ENCODE measurements around the gene G6PC1.
"Not testable (repeated sequence)": the region's sequence is repeated elsewhere in the genome, so short reads cannot be mapped to it uniquely, and the experiment has no call there.

G6PC1 gene

GRCh38 chr17:42889809-42890208 lies 10.8 kb upstream of the G6PC1 start:
- Histone ChIP-seq H3K36me3 (ENCODE audit: insufficient read depth, low read length) (no peaks in the 10 kb centered on the region), H3K4me1 (ENCODE audit: insufficient read depth, low read length) (peaks cover 17% of the 10 kb centered on the region), H3K9me3 (ENCODE audit: insufficient read depth, low read depth, low read length) (no peaks in the 10 kb centered on the region), H3K27me3 (ENCODE audit: insufficient read depth, low read length) (no peaks in the 10 kb centered on the region), H3K9ac (ENCODE audit: low read depth, low read length) (no peak overlapping the region), H3K4me3 (ENCODE audit: low read length) (no peak overlapping the region), H3K27ac (ENCODE audit: low read depth, low read length) (no peak overlapping the region)
- 93% methylated on average over 7 of the region's 7 CpGs for WGBS

- H3K4me3 ChIP-seq (ENCODE audit: low read length), result no peak overlapping the region
- H3K27ac ChIP-seq (ENCODE audit: low read depth, low read length), result peak overlapping the region; percentile 46; the same call in 1 of the 2 replicates
- no peaks in the 10 kb centered on the region for H3K36me3 ChIP-seq (ENCODE audit: insufficient read depth, low read length)
- H3K27me3 ChIP-seq (ENCODE audit: insufficient read depth, low read length), result no peaks in the 10 kb centered on the region
- peak overlapping the region; percentile 20; the same call in 1 of the 2 replicates for H3K9ac ChIP-seq (ENCODE audit: low read depth, low read length)
- WGBS, result 39% methylated on average over 9 of the region's 10 CpGs
- H3K4me1 ChIP-seq (ENCODE audit: insufficient read depth, low read length), result peaks cover 17% of the 10 kb centered on the region
- no peaks in the 10 kb centered on the region for H3K9me3 ChIP-seq (ENCODE audit: insufficient read depth, low read depth, low read length)
Observed at GRCh38 chr17:42891539-42892152, 9.0 kb upstream of the G6PC1 start.

GRCh38 chr17:42893359-42893758 lies 7.2 kb upstream of the G6PC1 start:
- Histone ChIP-seq H3K27ac (ENCODE audit: low read depth, low read length) (no peak overlapping the region), H3K9me3 (ENCODE audit: insufficient read depth, low read depth, low read length) (no peaks in the 10 kb centered on the region), H3K9ac (ENCODE audit: low read depth, low read length) (no peak overlapping the region), H3K4me3 (ENCODE audit: low read length) (no peak overlapping the region), H3K27me3 (ENCODE audit: insufficient read depth, low read length) (no peaks in the 10 kb centered on the region), H3K4me1 (ENCODE audit: insufficient read depth, low read length) (peaks cover 17% of the 10 kb centered on the region), H3K36me3 (ENCODE audit: insufficient read depth, low read length) (no peaks in the 10 kb centered on the region)
- 78% methylated on average over 4 of the region's 4 CpGs for WGBS

- WGBS, result 91% methylated on average over 12 of the region's 12 CpGs
- Histone ChIP-seq H3K9me3 (ENCODE audit: insufficient read depth, low read depth, low read length) (no peaks in the 10 kb centered on the region), H3K27me3 (ENCODE audit: insufficient read depth, low read length) (no peaks in the 10 kb centered on the region), H3K4me3 (ENCODE audit: low read length) (no peak overlapping the region), H3K27ac (ENCODE audit: low read depth, low read length) (no peak overlapping the region), H3K36me3 (ENCODE audit: insufficient read depth, low read length) (no peaks in the 10 kb centered on the region), H3K9ac (ENCODE audit: low read depth, low read length) (no peak overlapping the region), H3K4me1 (ENCODE audit: insufficient read depth, low read length) (peaks cover 17% of the 10 kb centered on the region)
Observed at GRCh38 chr17:42894283-42895184, 6.1 kb upstream of the G6PC1 start.

- H3K27ac ChIP-seq (ENCODE audit: low read depth, low read length), result no peak overlapping the region
Observed at GRCh38 chr17:42895185-42895555, 5.4 kb upstream of the G6PC1 start.

GRCh38 chr17:42898147-42898811 lies 2.3 kb upstream of the G6PC1 start:
- no peak overlapping the region for H3K9ac ChIP-seq (ENCODE audit: low read depth, low read length)
- H3K4me3 ChIP-seq (ENCODE audit: low read length), result no peak overlapping the region
- WGBS, result 92% methylated on average over 7 of the region's 7 CpGs
- no peaks in the 10 kb centered on the region for H3K27me3 ChIP-seq (ENCODE audit: insufficient read depth, low read length)
- H3K27ac ChIP-seq (ENCODE audit: low read depth, low read length), result no peak overlapping the region
- peaks cover 2% of the 10 kb centered on the region for H3K4me1 ChIP-seq (ENCODE audit: insufficient read depth, low read length)
- no peaks in the 10 kb centered on the region for H3K9me3 ChIP-seq (ENCODE audit: insufficient read depth, low read depth, low read length)
- no peaks in the 10 kb centered on the region for H3K36me3 ChIP-seq (ENCODE audit: insufficient read depth, low read length)

More at GRCh38 chr17:42895185-42895555, 5.4 kb upstream of the G6PC1 start:
- WGBS, result 80% methylated on average over 2 of the region's 2 CpGs
- Histone ChIP-seq H3K4me3 (ENCODE audit: low read length) (no peak overlapping the region), H3K9ac (ENCODE audit: low read depth, low read length) (no peak overlapping the region), H3K36me3 (ENCODE audit: insufficient read depth, low read length) (no peaks in the 10 kb centered on the region), H3K27me3 (ENCODE audit: insufficient read depth, low read length) (no peaks in the 10 kb centered on the region), H3K9me3 (ENCODE audit: insufficient read depth, low read depth, low read length) (no peaks in the 10 kb centered on the region), H3K4me1 (ENCODE audit: insufficient read depth, low read length) (peaks cover 17% of the 10 kb centered on the region)

GRCh38 chr17:42899981-42900380 lies 618 bp upstream of the G6PC1 start:
- not testable (repeated sequence) for H3K9me3 ChIP-seq (ENCODE audit: insufficient read depth, low read depth, low read length); H3K9ac ChIP-seq (ENCODE audit: low read depth, low read length); H3K4me1 ChIP-seq (ENCODE audit: insufficient read depth, low read length); H3K4me3 ChIP-seq (ENCODE audit: low read length); H3K27ac ChIP-seq (ENCODE audit: low read depth, low read length); H3K36me3 ChIP-seq (ENCODE audit: insufficient read depth, low read length); H3K27me3 ChIP-seq (ENCODE audit: insufficient read depth, low read length)
- WGBS, result 94% methylated on average over 3 of the region's 3 CpGs

- no peaks in the 10 kb centered on the region for H3K4me1 ChIP-seq (ENCODE audit: insufficient read depth, low read length)
- WGBS, result 95% methylated on average over 10 of the region's 10 CpGs
- H3K9ac ChIP-seq (ENCODE audit: low read depth, low read length), result no peak overlapping the region
- no peak overlapping the region for H3K4me3 ChIP-seq (ENCODE audit: low read length)
- no peaks in the 10 kb centered on the region for H3K9me3 ChIP-seq (ENCODE audit: insufficient read depth, low read depth, low read length)
- no peaks in the 10 kb centered on the region for H3K36me3 ChIP-seq (ENCODE audit: insufficient read depth, low read length)
- H3K27me3 ChIP-seq (ENCODE audit: insufficient read depth, low read length), result no peaks in the 10 kb centered on the region
- H3K27ac ChIP-seq (ENCODE audit: low read depth, low read length), result no peak overlapping the region
Observed at GRCh38 chr17:42901535-42902229, 1.1 kb downstream of the G6PC1 start.

- Histone ChIP-seq H3K9ac (ENCODE audit: low read depth, low read length) (no peak overlapping the region), H3K9me3 (ENCODE audit: insufficient read depth, low read depth, low read length) (no peaks in the 10 kb centered on the region), H3K4me3 (ENCODE audit: low read length) (no peak overlapping the region), H3K27ac (ENCODE audit: low read depth, low read length) (no peak overlapping the region), H3K36me3 (ENCODE audit: insufficient read depth, low read length) (no peaks in the 10 kb centered on the region), H3K27me3 (ENCODE audit: insufficient read depth, low read length) (no peaks in the 10 kb centered on the region), H3K4me1 (ENCODE audit: insufficient read depth, low read length) (no peaks in the 10 kb centered on the region)
- WGBS, result 89% methylated on average over 6 of the region's 6 CpGs
Observed at GRCh38 chr17:42904110-42904469, 3.5 kb downstream of the G6PC1 start.

GRCh38 chr17:42906772-42907446 lies 6.3 kb downstream of the G6PC1 start:
- Histone ChIP-seq H3K4me1 (ENCODE audit: insufficient read depth, low read length) (no peaks in the 10 kb centered on the region), H3K27ac (ENCODE audit: low read depth, low read length) (no peak overlapping the region), H3K9ac (ENCODE audit: low read depth, low read length) (no peak overlapping the region), H3K4me3 (ENCODE audit: low read length) (no peak overlapping the region), H3K27me3 (ENCODE audit: insufficient read depth, low read length) (no peaks in the 10 kb centered on the region), H3K9me3 (ENCODE audit: insufficient read depth, low read depth, low read length) (no peaks in the 10 kb centered on the region), H3K36me3 (ENCODE audit: insufficient read depth, low read length) (no peaks in the 10 kb centered on the region)
- 88% methylated on average over 8 of the region's 8 CpGs for WGBS
